Activated T-cell treated with anti-CD3 and anti-CD28 coated beads for 48 hours (primary cell): Measurements from ENCODE around the gene ASAP2.

Source experiments
- DNase-seq: peaks from one replicate; pipeline ENCODE4 v3.0.0-alpha.2; 2020; ENCODE audit warnings: low read depth

The ASAP2 gene

DNA sequence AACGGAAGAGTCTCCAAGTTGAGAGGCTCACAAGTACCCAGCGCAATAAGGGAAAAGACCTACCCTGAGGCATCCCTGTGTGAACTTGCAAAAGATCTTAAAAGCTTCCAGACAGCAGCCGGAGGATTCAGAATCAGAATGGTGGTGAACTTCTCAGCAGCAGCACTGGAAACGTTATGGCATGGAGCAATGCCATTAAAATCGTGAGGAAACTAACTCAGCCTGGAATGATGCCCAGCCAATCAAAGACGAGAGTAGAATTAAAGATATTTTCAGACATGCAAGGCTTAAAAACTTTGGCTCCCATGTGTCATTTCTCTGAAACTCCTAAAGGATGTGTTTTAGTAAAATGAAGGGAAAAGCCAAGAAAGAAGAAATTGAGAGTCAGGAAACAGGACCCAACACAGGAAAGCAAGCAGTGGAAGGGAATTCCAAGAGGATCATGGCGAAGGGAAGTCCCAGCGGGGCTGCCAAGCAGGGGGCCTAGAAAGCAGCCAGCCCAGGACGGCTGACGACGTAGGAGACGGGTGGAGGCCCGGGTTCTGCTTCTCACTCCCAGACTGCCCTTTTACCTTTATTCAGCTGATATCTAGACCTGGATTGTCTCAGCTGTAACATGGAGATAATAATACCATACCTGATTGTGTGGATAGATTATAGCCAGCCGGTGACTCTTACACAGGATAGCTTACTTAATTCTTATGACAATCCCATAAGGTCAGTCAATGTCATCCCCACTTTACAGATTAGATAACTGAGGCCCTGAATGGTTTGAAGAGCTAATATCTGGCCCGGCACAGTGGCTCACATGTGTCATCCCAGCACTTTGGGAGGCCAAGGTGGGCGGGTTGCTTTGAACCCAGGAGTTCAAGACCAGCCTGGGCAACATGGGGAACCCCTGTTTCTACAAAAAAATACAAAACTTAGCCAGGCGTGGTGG is 92.8 kb downstream of the ASAP2 start:
- DNase-seq, result no peak

DNA sequence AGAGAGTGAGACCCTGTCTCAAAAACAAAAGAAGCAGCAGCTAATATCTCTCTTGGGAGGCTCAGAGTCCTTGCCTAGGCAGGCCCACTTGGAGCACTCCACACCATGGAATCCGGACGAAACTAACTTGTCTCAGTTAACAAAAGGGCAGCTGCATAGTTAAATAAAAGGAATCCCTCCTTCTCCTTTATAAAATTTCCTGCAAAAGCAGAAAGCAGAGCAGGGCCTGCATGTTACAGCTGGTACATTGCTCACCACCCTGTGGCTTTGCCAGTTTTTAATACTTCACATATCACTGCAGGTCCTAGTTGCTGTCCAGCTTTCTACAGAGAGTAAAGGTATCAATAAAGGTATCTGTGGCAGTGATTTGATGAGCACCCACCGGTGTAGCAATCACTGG is 93.6 kb downstream of the ASAP2 start:
- DNase-seq, result no peak

DNA sequence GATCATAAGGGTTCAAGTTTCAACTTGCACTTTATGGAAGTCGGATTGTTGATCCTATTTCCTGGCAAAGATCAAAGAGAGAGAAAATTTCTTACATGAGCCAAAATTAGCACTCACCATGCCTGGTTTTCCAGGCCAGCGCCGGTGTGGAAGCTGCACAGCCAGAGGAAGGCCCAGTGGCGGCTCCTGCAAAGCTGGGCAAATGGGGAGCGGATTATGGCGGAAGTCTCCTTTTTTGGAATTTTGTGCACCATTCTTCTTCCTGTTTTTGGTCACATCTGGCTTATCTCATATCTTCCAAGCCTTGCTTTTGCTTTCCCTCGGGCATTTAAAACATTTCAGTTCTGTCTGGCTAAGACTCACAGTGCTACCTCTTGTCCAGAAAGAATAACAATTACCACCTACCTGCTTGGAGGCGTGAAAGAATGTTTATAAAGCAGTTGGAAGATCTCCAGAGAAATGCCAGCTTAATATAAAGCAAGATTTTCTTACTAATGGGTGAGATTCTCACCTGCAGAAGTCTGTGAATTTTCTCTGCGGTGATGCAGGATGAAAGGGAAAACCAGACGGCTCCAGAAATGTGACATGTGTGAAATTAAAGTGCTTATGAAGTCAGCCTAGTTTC is 94.3 kb downstream of the ASAP2 start:
- DNase-seq, result no peak

DNA sequence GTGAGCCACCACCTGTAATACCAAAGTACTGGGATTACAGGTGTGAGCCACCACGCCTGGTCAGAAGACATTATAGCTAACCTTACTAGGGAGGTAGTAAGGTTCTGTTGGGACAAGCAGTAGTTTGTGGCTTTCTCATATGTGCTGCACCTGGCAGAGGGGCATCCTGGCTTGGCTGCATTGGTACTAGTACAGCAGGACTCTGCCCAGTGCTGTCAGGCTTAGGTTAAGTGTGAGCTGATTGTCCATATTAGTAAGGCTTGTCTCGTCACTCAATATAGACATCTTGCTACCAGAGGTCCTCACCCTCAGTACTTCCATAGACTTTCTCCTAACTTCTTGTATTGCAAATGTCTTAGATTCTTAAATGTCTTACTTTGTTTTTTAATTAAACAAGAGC is 96.1 kb downstream of the ASAP2 start:
- DNase-seq, result no peak

DNA sequence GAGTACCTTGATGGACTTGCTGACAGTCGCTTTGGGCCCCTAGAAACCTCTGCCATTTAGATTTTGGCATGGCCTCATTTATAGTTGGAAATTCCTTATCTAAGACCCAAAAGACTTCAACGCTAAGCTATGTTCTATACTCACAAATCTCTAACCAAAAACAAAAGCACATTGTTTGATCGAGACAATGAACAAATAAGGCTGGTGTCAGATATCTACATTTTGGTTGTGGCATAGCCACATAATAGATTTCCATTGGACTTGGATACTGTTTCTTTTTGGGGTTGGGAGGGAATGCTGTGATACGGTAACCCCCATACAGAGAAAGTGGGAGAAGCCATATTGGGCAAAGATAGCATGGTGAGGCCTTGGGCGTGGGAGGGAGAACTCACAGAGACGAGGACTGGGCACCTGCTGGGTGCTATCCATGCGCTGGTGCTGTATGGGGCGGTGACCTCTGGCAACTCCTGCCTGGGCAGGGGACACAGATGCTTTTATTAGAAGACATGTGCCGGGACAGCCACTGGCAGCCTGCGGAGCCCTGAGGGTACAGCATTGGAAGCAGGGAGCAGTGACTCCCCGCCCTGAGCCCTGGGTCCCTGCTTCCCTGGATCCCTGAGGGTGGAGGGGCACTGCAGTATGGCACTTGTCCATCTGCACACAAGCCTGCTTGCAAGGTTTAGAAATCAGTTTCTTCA is 97.1 kb downstream of the ASAP2 start:
- no peak for DNase-seq

DNA sequence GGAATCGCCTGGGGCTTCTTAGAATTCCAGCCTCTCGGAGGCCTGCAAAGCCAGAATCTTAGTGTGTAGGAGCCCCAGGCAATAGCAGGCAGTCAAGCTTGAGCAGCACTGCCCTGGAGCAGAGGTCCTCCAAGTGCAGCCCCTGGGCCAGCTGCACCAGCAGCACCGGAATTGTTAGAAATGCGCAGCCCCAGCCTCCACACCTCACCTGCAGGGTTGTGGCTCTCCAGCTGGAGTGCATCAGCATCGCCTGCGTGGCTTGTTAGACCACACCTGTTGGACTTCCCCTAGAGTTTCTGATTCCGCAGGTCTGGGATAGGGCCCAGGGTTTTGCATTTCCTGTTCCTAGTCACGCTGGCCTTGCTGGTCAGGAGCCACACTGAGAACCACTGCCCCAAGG is 100.3 kb downstream of the ASAP2 start:
- DNase-seq, result no peak

DNA sequence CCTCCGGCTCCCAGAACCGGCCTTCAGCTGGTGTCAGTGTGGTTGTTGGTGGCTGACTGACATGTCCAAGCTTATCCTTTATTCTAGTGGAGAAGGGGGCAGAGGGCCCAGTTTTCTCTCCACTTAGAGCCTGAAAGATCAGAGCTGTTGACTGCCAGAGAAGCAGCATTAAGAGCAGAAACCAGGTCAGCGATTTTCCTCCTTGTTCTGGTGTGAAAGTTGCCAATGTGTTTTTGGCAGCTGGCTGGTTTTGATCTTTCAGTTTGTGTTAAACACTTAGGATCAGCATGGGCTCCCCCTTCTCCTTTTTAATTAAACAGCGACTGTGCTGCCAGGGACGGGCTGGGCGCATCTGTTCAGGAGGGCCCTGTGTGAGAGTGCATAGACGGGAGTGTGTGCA is 100.9 kb downstream of the ASAP2 start:
- no peak for DNase-seq

DNA sequence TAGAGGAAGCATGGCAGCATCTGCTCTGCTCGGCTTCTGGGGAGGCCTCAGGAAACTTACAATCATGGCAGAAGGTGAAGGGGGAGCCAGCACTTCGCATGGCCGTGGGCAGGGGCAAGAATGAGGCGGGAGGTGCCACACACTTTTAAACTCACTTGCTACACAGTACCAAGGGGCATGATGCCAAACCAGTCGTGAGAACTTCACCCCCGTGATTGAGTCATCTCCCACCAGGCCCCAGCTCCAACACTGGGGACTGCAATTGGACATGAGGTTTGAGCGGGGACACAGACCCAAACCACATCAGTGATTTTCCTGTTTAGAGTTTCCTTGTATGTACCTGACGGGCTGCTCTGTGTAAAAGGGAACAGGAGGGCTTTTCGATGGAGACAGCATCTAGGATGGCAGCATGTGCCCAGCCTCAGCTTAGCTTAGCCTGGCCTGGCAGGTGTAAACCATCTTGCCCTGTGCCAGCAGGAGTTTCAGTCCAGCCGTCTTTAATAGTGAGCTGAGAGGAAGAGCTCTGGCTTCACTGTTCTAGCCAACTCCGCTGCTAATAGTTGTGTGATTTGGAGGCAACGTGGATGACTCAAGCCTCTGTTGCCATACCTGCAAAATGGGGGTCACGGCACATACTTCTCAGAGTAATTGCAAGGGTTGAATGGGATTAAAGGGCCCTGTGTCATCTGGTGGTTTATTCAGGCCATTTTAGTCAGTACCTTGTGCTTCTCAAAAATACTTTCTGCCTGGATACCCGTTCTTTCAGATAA is 101.8 kb downstream of the ASAP2 start:
- DNase-seq, result no peak

DNA sequence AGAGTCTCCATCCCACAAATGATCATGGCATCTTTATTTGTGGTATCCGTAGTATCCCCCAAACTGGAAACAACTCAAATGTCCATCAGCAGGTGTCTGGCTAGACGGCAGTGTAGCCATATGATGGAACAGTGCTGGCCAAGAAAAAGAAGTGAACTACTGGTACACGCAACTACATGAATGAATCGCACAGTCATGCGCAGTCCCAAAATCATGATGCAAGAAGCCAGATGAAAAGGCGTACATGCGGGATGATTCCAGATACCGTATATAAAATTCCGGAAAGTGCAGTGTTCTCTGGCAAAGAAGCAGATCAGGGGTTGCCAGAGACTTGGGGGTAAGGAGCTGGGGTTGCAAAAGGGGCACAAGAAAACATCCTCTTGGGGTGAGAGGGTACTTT is 102.5 kb downstream of the ASAP2 start:
- DNase-seq, result no peak

DNA sequence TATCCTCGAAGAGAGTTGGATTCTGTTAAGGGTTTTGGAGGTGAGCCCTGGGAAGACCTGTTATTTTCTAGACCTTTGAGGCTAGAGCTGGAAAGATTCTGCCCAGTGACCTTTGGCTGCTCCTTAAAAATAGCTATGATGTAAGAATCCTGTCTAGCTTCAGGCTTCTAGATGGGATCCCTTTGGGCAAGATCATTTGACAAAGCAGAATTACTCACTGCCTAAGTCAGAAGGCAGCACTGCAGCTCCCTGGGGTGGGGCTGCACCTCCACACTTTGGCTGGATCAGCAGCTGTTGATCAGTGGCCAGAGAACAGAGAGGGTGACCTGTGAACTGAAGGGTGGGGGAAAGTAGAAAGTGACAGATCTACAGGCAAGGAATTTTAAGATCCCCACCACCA is 103.8 kb downstream of the ASAP2 start:
- DNase-seq, result no peak

DNA sequence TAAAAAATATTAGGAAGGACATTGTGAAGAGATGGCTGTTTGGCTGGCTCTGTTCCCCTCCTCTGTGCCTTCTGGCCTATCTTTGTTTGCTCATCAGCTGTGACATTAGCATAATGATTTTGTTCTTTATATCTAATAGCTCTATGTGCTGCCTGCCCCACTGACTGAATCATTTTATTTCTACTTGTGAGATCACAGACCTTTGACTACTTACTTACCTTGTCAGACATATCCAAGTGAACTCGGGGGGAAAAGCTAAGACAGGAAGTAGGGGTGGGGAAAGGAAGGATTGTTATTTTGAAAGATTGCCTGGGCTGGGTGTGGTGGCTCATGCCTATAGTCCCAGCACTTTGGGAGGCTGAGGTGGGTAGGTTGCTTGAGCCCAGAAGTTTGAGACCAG is 104.2 kb downstream of the ASAP2 start:
- no peak for DNase-seq

DNA sequence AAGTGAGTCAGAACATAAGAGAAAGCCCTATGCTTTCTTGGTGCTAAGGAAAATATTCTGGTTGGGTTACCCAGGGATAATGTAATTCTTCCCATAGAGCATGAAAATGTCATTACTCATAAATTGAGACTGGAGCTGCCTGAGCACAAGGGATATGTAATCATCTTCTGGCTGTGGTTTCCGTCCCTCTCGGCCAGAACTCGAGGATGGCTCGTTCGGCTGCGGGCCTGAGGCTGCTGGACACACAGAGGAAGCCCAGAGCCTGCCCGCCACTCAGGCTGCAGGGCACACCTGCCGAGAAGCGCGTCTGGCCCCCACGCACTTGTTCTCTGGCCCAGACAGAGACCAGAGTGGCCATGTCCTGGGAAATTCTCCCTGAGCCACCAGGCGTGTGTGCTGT is 104.9 kb downstream of the ASAP2 start:
- DNase-seq, result no peak

DNA sequence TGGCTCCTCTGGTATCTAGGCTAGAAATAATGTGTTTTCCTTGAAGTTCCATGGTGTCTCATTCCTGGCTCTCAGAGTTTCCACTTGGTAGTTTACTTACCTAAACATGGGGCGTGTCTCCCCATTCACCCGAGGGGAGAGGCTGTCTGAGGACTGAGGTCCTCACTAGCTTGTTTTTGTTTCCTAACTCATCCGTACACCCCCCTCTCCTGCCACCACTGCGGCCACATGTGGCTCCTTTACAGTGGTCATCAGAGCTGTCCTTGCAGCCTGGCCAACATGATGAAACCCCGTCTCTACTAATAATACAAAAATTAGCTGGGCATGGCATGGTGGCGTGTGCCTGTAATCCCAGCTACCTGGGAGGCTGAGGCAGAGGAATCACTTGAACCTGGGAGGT is 106.0 kb downstream of the ASAP2 start:
- DNase-seq, result no peak

DNA sequence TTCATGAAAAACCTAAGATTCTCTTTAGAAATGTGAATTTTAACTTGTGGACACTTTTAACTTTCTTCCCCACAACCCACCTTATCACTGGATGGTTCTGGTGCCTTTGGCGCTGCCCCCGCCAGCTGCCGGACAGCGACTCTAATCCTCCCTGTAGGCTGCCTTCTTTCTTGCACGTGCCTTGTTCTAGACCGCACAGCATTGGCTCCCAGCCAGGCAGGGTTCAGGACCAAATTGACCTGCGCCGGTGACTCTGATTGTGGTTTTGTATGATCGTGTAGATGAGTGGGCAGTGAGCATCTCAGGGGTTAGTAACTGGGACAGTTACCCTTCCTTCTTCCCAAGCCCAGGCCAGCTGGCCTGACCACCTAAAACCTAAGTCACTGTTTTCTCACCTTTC is 106.8 kb downstream of the ASAP2 start:
- DNase-seq, result no peak

DNA sequence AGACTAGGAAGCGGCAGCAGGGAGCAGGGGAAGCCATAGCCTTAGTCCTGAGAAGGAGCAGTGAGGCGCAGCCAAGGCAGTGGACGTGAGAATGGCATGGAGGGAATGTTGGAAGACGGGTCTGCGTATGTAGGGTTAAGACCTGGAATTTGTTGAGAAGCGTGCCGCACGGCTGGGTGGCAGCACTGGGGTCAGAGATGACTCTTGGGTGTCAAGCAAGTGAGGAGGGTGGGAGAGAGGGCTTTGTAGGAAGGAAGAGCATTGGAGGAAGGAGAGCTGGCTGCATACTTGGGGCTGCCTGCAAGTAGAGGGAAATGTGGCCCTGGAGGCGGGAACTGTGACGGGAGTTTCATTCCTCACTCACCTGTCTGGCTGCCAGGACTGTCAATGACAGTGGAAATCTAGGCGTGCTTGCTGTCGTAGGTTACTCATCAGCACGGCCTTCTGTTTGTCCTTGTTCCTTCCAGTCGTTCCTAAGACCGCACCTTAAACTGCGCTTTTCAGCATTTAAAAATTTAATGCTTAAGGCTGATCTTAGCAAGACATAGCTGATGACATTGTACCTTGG is 108.8 kb downstream of the ASAP2 start:
- no peak for DNase-seq

DNA sequence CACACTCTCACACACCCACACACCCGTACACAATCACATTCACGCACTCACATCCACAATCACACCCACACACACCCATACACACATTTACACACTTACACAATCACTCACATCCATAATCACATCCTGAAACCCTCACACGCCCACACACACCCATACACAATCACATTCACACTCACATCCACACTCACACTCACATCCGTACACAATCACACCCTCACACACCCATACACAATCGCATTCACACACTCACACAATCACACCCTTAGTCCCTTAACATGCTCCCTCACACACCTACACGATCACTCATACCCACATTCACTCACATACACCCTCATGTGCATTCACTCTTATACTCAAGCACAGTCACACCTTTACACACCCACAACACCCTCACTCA is 110.9 kb downstream of the ASAP2 start:
- DNase-seq, result no peak

DNA sequence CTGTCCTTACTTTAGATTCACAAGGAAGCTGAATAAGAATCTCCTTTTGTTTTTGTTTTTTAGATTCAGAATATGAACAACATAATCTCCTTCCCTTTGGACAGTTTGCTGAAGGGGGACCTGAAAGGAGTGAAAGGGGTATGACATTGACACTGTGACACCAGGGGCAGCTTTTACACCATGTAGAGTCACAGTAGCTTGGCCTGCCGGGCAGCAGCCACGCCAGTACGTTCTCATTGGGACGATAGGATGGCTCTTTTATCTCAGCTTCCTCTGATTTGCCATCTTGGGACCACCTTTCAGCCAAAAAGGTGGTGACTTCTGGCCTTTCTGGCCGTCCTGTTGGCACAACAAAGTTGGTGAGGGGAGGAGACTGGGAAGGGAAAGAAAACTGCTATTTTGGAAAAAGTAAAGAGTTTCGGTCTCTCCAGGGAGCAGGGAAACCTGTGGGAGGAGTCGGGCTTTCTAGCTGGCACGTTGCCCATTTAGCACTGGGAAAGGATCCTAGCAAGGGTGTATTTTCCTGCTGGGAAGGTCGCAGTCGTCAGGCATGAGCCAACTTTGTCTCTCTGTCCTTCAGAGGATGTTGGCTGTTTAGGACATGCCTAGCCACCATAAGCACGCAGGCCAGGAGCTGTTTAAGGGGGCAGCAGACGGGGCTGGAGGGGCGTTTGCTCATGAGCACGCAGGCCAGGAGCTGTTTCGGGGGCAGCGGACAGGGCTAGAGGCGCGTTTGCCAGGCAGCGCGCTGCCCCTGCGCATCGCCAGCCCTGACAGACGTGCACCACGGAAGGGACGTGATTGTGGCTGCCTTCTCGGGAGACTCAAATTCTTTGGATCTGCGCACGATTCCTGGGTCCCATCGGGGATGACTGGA is 112.1 kb downstream of the ASAP2 start:
- no peak for DNase-seq

DNA sequence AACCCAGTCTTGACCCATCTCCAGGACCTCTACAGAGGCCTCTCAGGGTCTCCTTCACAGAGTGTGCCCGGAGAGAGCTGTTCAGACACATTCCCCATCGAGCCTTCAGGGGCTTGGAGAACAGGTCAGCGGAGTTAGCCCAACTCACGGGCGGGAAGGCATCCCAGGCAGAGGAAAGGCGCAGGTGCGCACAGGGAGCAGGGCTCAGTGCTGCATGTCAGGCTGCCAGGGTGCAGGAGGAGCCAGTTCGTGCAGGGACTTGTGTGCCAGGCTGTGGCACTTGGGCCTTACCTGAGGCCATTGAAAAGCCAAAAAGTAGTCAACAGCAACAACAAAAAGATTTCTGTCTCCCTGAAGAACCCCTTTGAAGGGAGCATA is 112.7 kb downstream of the ASAP2 start:
- DNase-seq, result no peak

DNA sequence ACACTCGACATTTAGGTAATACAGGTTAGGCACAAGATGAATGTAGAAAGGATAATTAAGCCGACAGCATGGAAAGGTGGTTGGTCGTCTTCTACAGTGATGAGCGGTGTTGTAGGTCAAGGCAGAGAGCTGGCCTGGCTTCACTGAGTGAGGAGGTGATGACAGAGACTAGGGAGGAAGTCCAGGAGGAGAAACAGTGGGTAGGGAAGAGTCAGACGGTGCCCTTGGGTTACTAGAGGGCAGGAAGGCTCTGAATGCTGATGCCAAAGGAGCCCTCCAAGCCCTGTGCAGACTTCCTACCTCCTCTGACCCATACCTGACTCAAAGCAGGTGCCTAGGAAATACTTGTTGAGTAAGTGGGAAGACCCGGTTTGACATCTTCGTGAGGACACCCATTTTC is 116.0 kb downstream of the ASAP2 start:
- no peak for DNase-seq

DNA sequence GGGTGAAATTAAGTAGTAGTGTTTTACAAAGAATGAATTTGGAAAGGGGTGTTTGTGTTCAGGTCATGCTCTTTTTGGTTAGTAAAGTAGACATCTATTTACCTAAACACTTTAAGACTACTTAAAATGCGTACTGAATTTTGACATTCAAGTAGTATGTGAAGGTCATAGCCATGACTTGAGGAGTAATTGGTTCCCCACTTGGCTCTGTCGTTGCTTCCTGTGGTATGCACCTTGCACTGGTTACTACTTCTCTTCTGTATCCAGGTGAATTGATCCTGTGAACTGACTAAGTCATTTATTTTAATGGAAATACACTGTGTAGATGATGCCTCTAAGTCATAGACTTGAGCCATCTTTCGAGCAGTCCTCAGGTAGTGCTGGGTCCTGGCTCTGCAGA is 118.8 kb downstream of the ASAP2 start:
- DNase-seq, result no peak

DNA sequence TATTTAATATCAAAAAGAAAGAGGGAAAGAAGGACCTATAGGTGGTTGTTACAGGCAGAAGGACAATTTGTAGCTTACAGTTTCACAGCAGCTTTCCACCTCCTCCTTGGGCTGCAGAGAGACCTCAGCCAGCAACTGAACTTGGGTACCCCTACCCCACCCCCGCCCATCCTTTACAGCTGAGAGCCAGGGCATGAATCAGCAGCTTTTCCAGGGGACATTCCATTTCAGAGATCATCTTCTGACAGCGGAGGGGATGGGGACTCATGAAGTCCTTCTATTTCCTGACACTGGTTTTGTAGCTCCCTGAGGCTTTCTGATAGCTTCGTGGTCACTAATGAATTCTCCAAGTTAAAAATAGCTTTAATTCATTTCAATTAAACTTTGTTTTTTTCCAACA is 120.4 kb downstream of the ASAP2 start:
- no peak for DNase-seq
